ENCODE results near the gene NKAIN1.
A peak's percentile ranks its signal among the peaks of the same experiment; 100 is the strongest.
"Not testable (repeated sequence)": the region's sequence is repeated elsewhere in the genome, so short reads cannot be mapped to it uniquely, and the experiment has no call there.

The NKAIN1 gene

DNA sequence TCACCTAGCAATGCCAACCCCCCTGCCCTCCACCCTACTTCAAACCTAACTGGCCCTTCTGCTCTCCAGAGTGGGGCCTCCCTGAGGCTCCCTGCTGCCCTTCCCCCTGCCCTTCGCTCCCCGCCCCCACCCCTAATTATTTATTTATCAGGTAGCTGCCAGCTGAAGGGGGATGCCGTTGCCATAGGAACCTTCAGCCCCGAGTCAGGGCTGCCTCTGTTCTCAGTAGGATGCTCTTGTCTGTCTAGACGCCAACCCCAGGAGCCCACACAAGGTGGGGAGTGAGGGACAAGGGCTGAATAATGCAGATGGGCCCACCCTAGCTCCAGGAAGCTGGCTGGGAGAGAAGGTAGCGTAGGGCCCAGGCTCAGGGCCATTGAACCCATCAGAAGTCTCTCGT is 41.1 kb downstream of the NKAIN1 start:
- no peak for DNase-seq

DNA sequence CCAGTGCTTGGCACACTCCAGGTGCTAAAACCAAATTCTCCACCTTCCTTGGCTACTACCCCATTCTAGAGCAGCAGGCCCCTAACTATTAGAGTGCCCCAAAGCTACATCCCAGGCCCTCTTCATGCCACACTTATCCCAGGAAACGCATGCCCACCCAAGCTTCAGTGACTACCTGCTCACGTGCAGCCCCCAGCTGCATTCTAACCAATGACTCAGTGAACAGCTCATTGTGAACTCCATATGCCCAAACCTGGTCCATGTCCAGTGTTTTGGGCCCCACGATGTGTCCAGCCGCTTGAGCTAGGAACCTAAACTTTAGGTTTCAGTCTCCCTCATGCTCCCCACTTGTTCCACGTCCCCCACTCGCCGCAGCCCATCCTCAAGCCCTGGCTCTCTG is 41.5 kb downstream of the NKAIN1 start:
- no peak for DNase-seq

DNA sequence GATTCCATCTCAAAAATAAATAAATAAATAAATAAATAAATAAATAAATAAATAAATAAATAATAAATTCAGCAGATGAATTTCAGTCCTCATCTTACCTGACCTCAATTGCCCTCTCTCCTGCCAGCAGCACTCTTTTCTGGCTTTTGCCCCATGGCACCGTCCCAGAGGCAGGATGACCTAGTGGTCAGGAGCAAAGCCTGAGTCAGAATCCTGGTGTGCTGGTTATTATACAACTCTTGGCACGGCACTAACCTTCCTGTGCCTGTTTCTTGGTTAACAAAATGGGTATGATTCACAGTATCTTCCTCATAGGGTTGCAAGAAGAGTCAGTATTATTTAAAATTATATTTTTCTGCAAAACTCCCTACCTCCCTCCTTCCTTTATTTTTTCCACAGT is 43.0 kb downstream of the NKAIN1 start:
- DNase-seq: no peak

DNA sequence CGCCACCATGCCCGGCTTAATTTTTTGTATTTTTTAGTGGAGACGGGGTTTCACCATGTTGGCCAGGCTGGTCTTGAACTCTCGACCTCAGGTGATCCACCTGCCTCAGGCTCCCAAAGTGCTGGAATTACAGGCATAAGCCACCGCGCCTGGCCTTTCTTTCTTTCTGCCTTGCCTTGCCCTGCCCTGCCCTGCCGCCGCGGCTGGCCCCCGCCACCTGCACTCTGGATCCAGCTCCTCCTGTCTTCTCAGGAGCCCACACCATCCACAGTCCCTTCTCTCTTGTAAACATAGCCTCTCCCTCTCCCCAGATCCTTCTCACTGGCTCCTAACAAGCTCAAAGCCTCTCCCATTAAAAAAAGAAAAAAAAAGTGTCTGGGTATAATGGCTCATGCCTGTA is 44.4 kb downstream of the NKAIN1 start:
- DNase-seq: not testable (repeated sequence)

DNA sequence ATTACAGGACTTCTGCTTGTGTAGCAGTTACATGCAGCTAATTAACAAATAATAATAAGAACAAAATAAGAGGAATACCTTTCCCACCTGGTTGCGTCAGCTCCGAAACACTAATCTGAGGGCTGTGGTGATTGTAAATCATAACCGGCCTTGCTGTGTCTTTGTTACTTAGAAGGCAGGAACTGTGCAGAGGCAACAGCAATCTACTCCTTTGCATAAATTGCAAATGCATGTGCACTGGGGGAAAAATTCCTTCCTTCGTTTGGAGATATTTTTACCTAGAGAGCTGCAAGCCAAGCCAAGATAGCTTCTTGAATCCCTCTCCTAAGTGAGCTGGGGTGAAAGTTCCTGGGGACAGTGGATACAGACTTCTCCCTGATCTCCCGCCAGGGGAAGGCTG is 46.0 kb downstream of the NKAIN1 start:
- no peak for DNase-seq

DNA sequence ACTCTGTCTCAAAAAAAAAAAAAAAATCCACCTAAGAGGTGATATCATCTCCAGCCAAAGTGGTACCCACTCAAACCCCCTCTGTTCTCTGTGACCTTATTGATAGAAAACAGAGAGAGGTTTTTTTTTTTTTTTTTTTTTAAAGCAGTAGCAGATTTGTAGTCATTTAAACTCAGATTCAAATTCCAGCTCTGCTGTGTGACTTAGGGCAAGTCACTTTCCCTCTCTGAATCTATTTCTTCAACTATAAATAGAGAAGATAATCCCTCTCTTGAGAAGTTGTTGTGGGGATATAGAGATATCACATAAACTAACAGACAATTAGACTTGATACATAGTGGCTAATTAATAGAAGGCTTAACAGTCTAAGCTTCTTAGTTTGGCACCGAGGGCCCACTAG is 48.4 kb downstream of the NKAIN1 start:
- DNase-seq: no peak

DNA sequence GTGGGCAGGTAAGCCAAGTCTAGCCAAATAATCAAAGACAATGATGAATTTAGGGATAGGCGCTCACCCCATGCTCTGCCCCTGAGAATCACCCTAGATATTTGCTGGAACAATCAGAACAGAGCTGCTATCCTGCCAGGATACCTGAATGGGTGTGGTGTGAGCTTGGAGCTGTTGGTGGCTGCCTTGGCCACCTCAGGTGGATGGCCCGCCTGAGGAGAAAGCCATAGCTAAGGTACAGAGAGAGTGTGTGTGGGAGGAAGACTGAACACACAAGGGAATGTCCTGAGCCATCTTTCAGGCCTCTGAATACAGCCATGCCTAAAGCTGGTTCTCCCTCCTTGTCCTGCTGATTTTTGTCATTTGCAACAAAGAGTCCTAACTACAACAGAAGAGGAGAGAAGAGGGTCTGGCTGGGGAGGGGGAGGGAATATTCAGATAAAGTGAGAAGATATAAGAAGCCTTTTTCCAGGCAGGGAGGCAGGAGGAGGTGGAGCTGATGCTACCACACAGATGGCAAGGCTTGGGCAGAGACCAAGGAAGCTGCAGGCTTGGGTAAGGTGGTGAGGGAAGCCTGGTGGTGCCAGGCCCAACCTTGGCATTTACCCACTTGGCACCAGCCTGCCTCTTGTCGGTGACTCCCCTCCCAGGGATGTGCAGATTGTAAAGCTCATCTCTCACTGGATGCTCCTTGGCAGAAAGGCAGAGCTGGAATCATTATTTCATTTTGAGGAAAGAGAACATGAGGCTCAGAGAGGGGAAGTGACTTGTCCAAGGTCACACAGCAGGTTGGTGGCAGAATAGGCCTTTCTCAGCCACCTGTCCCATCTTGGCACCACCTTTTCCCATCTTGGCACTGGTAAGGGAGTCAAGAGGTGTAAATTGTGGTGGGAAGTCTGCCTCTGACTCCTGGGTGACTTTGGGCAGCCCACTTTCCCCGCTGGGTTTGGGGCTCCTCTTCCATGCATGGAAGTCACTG is 49.7 kb downstream of the NKAIN1 start:
- no peak for DNase-seq

DNA sequence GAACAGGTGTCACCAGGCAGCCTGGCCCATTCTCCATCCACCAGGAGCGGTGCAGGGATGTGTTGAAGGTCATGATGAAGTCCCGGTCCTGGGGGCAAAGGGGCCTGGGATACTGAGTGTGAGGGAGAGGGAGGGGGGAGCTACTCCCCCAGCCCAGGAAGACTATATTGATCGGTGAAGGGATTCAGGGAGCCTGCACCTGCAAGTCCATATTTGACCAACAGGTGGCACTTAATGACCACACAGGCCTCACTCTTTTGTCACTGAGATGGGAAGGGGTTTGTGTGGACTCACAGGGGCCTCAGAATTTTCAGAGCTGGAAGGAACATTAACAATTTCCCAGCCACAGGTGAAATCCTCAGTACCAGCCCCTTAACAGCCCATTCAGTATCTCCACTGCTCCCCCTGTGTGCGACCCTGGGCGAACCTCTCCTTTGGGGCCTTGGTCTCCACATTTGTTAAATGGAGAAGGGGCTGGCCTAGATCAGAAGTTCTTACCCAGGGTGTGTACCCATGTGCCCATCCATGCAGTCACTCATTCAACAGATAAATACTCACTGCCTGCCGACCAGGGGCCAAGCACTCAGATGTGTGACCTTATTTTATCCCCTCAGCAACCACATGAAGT is 55.6 kb downstream of the NKAIN1 start:
- DNase-seq: peak in 29 of 56 donors; percentile 3 to 70 (median 18)

DNA sequence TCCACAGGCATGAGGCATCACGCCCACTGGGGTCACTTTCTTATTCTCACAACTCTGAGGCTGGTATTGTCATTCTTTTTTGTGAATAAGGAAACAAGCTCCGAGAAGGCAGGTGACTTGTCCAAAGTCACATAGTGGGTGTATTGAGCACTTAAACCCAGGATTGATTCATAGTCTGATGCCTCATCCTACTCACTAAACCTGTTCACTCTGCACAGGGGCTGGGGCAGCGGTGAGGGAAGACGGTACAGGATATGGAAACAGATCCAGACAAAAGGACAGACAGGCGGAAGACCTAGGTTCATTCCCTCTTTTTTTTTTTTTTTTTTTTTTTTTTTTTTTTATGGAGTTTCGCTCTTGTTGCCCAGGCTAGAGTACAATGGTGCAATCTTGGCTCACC is 56.6 kb downstream of the NKAIN1 start:
- DNase-seq: no peak

DNA sequence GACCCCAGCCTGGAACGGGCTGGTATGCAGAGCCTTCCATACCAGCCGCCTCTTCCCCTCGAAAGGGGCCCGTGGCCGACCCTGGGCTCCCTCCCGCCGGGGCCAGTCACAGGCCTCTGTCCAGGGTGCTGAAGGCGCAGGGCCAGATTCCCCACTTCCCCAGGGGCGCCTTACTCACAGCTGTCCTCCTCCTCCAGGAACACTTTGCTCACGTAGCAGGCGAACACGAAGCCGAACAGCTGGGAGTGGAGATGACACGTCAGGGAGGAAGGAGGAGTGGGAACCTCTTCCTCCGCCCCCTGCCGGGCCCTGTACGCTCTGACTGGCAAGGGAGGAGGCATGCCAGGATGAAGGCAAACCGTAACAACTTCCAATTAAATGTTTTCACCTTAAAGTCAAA is 57.3 kb downstream of the NKAIN1 start:
- peak in 39 of 56 donors; percentile 15 to 81 (median 44) for DNase-seq

DNA sequence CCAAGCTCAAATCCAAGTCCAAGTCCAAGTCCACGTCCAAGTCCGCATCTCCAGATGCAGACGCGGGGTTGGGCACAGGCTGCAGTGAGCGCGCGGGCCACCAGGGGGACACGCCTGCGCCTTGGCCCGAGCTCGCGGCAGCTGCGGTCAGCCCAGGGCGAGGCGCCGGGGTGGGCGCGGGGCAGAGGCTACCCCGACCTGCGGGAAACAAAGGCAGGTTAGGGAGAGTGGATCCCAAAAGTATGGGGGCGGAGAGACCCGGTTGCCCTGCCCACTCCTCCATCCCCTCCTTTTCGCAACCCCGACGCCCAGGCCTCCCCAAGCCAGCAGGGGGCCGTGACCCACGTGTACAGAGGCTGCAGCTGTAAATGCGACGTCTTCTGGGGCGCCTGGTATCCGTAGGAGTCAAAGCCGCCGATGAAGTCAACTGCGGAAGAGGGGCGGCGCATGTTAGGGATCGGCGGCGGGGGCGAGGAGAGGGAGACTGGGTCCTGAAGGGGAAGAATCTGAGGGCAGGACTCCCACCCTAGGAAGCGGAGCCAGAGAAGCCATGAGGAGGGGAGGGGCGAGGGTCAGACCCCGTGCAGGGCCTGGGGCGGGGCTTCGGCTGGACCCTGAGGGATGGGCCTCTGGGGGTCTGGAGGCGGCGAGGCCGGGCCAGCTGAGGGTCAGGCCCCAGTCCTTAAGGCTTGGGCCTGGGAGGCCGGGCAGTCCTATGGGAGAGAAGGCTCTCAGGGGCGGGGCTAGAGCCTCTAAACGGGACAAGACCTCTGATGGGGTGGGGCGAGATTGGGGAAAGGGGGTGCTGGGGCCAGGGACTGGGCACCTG is 58.0 kb downstream of the NKAIN1 start:
- DNase-seq: peak in 38 of 56 donors; percentile 3 to 82 (median 32)

DNA sequence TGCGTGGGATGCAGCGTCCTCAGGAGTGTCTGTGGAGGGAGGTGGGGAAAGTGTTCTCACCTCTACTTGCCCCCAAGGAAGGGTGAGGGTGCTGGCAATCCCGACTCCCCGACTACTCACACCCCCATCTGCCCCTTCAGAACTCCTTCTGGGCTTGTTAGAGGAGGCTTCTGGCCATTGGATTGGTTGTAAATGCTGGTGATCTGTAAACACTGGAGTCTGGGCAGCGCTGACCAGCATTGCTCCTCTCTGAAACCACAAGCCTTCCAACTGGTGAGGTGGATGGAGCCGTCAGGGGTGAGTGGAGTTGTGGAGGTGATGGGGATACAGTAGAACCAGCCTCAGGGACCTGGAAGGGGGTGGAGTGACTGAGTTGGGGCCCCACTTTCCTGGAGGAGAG is 59.3 kb downstream of the NKAIN1 start:
- no peak for DNase-seq

DNA sequence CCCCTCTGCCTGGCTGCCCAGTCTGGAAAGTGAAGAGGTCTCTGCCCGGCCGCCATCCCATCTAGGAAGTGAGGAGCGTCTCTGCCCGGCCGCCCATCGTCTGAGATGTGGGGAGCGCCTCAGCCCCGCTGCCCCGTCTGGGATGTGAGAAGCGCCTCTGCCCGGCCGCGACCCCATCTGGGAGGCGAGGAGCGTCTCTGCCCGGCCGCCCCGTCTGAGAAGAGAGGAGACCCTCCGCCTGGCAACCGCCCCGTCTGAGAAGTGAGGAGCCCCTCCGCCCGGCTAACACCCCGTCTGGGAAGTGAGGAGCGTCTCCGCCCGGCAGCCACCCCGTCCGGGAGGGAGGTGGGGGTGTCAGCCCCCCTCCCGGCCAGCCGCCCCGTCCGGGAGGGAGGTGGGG is 63.4 kb downstream of the NKAIN1 start:
- DNase-seq: not testable (repeated sequence)

DNA sequence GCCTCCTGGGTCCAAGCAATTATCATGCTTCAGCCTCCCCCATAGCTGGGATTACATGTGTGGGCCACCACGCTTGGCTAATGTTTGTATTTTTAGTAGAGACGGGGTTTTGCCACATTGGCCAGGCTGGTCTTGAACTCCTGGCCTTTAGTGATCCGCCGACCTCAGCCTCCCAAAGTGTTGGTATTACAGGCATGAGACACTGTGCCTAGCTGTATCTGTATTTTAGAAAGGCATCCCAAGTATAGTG is 69.3 kb downstream of the NKAIN1 start:
- DNase-seq: no peak

DNA sequence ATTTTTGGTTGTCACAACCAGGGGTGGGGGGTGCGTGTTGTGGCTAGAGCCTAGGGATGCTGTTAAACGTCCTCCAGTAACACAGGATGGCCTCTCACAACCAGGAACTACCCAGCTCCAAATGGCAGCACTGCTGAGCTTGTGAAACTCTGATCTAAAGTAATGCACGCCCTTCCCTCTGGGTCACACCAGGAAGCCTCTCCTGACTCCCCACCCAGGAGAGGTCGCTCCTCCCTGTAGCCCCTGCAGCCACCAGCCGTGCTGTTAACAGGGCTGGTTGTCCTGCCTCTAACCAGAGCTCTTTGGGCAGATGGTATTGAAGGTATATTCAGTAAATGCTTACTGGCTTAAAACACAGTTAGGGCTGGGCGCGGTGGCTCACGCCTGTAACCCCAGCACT is 73.2 kb downstream of the NKAIN1 start:
- DNase-seq: no peak

DNA sequence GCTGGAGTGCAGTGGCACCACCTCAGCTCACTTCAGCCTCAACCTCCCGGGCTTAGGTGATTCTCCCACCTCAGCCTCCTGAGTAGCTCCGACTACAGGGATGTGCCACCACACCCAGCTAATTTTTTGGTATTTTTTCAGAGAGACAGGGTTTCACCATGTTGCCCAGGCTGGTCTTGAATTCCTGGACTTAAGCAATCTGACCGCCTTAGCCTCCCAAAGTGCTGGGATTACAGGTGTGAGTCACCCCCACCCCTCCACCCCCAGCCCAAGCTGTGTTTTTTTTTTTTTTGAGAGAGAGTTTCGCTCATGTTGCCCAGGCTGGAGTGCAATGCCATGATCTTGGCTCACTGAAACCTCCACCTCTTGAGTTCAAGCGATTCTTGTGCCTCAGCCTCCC is 75.4 kb downstream of the NKAIN1 start:
- no peak for DNase-seq

DNA sequence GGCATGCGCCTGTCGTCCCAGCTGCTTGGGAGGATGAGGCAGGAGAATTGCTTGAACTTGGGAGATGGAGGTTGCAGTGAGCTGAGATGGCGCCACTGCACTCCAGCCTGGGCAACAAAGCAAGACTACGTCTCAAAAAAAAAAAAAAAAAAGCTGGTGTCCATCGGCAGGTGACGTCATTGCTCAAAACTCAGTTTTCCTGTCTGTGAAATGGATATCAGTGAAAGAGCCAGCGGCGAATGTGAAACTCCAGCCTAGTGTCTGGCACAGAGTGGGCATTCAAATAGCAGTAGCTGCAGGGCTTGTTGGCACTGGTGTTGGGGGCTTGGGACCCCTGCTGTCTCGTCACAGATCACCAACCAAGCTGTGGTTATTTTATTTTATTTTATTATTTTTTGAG is 75.8 kb downstream of the NKAIN1 start:
- no peak for DNase-seq

DNA sequence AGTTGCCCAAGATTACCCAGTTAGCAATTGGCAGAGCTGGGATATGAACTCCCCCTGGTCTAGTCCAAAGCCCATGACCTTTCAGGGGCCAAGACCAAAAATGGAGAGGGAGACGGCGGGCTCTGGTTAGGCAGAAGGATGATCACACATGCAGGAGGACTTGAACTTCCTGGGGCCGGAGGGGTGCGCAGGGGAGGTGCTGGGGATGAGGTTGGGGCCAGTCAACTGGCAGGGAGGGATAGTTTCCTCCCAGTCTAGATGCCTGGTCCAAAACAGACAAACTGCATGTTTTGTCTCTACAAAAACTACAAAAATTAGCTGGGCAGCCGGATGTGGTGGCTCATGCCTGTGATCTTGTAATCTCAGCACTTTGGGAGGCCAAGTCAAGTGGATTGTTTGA is 78.1 kb downstream of the NKAIN1 start:
- no peak for DNase-seq

DNA sequence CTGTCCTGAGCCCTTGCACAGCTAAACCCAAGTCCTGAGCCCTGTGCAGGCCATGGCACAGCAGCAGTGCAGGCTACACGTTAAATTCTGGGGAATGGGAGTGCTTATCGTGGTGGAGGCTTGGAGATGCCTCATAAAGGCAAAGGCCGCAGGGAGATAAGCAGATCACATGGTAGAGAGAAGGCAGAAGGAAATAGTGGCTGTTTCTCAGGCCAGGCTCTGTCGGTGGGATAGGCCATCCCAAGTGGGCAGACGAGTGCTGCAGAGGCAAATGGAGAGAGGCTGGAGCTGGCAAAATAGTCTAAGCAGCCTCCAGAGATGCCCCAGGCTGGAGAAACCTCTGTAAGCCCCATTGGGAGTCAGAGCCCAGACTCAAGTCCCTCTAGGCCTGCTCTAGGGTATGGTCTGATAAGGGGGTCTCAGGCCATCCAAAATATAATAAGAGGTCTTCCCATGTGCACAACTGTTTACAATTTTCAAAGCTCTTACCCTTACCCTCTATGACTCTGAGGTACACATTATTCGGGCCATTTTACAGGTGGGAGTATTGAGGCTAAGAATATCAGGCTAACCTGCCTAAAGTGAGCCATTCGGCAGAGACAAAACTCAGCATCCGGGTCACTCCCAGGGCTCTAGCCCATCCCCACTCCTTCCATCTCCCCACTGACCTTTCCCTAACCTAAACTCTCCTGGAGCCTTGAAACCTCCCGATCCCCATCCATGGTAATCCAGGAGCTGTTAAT is 79.6 kb downstream of the NKAIN1 start:
- DNase-seq: no peak

DNA sequence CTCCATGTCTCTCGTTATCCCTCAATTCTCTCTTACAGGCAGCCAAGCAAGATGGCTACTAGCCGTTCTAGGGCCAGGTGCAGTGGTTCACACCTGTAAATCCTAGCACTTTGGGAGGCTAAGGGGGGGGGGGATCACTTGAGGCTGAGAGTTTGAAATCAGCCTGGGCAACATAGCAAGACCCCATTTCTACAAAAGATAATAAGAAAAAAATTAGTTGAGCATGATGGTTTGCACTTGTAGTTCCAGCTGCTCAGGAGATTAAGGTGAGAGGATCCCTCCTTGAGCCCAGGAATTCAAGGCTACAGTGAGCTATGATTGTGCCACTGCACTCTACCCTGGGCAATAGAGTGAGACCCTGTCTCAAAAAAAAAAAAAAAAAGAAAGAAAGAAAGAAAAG is 80.4 kb downstream of the NKAIN1 start:
- no peak for DNase-seq

DNA sequence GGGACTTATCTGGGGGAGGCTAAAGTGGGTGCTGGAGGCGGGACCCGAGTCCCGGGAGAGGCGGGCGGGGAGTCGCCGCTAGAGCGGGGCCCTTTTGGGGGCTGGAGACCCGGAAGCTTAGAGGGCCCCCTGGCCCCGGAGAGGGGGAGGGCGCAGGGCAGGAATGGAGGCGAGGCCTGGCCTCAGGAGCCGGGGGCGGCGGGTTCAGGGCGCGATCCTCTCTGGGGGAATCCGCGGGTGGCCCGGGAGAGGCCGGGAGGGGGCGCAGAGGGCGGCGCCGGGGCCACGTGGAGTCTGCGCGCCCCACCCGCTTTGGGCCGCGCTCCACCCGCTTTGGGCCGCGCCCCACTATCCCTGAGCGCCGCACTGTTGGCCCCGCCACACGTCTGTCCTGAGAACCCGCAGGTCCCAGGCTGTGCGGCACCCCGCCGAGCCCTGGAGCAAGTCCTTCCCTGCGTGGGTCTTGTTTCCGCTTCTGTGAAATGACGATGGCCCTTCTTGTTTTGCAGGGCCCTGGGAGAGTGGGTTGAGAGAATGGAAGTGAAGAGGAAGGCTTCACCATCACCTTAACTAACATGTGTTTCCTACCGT is 84.4 kb downstream of the NKAIN1 start:
- peak in 37 of 56 donors; percentile 1 to 70 (median 29) for DNase-seq

Data from nucleus accumbens (tissue), 56 donors.